GM12878 (cell line): ENCODE results near the gene CHN1.

ENCODE experiments used
- CREB1 ChIP-seq: IDR thresholded peaks from 2 replicates; pipeline ENCODE4 v1.6.1; 2012; ENCODE audit warnings: low read depth, mild to moderate bottlenecking, inconsistent platforms
- CTCF ChIP-seq, 3 experiments: IDR thresholded peaks in 2 of 3; conservative IDR thresholded peaks in 1 of 3; 2 replicates each; pipeline ENCODE4 v1.5.1; 2011; ENCODE audit warnings: low read depth in 3 of 3, low read length in 3 of 3, mild to moderate bottlenecking in 3 of 3, control low read depth in 2 of 3, moderate library complexity in 2 of 3, inconsistent platforms in 1 of 3, mixed read lengths in 1 of 3; ENCODE audit not compliant: control insufficient read depth in 2 of 3, insufficient read depth in 1 of 3; ENCODE audit errors: extremely low read depth in 1 of 3

DNA sequence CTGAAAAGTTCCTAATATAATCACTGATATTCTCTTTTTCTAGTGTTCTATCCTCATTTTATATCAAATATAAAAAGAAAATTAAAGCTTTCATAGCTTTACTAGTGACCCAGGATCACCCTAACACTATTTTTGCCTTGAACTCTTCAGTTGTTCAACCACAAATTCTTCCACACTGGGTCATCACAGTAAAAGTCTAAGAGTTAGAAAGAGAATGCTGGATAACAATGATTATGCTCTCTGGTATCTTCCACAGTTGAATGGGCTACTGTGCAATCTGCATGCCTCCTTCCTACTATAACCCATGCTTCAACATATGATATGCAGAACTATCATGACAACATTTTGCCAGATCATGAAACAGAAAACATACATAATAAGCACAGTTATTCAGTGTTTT is 32.3 kb downstream of the CHN1 start:
- TF ChIP-seq CREB1 = no peak
- no peak for TF ChIP-seq CTCF (IDR thresholded peaks at IDR 0.05 in 2 of 3, conservative IDR thresholded peaks at IDR 0.05 in 1 of 3; ENCODE audit: control insufficient read depth in 2 of 3, extremely low read depth in 1 of 3, insufficient read depth in 1 of 3, low read depth in 3 of 3, low read length in 3 of 3)
